K562 (cell line): ENCODE results near the gene LYPD5. TPM values are rescaled to one million over a fixed set of nuclear protein-coding genes. Genes with fewer than 3 reads are reported as not detected.

Source experiments
- ATAC-seq: fragments of 200-7000 bp; cut with Tn5 transposase; 3 replicates; pipeline ENCODE4 v1.9.1; 2020; ENCODE audit warnings: moderate library complexity
- BruUV-seq: library from RNA; stranded (reverse); fragments of 400-500 nt; replicated peaks from 2 replicates; lab custom pipeline; 2021; lab: Mats Ljungman, UMichigan
- CTCF ChIA-PET: fragments of 300-600 bp; formaldehyde crosslinking; extraction: SDS; loops from one replicate; lab custom pipeline; 2021; ENCODE audit warnings: low intra/inter-chr PET ratio; lab: Yijun Ruan, JAX
- POLR2A ChIA-PET: fragments of 300-600, 350-650 bp; sonication (Branson Sonifier 250); formaldehyde crosslinking; extraction: SDS; loops from one replicate; lab custom pipeline; 2021; ENCODE audit warnings: antibody characterized with exemption, inconsistent platforms; lab: Yijun Ruan, JAX
- DNase-seq, 4 experiments: peaks; one replicate each; pipeline versions ENCODE4 v3.0.0 to v3.0.0-alpha.2; 2011 to 2018; ENCODE audit warnings: low spot score in 3 of 4, mixed read lengths in 3 of 4; ENCODE audit errors: extremely low read depth in 1 of 4
- FAIRE-seq: peaks from 2 replicates; lab custom pipeline; 2011; peaks lifted over from hg19 to GRCh38; lab: Jason Lieb, UNC
- H2AFZ ChIP-seq: 2 replicates; pipeline ENCODE4 v1.6.0; 2011; ENCODE audit warnings: low read depth, low read length, control low read depth, inconsistent platforms
- H3K27ac ChIP-seq: fragments of 200-600 bp; 3 replicates; pipeline ENCODE4 v1.8.0; 2011; ENCODE audit warnings: low read depth, mild to moderate bottlenecking, control low read depth, inconsistent platforms, low read length, moderate library complexity, mixed read lengths; ENCODE audit errors: extremely low read depth
- H3K27me3 ChIP-seq, 2 experiments: fragments of 300-600 bp in 1 of 2; 2 replicates in 1 of 2; 3 replicates in 1 of 2; pipeline versions ENCODE4 v1.6.0 to v1.8.0; 2011; ENCODE audit warnings: inconsistent platforms in 2 of 2, low read length in 2 of 2, mild to moderate bottlenecking in 1 of 2, mixed read lengths in 1 of 2, moderate library complexity in 1 of 2; ENCODE audit not compliant: control insufficient read depth in 2 of 2, insufficient read depth in 2 of 2
- H3K36me3 ChIP-seq: fragments of 300-600 bp; 3 replicates; pipeline ENCODE4 v1.8.0; 2011; ENCODE audit warnings: mild to moderate bottlenecking, low read length, inconsistent platforms; ENCODE audit not compliant: control insufficient read depth, insufficient read depth
- H3K4me1 ChIP-seq, 2 experiments: fragments of 200-600 bp in 1 of 2; replicated peaks in 1 of 2; 2 replicates in 1 of 2; 3 replicates in 1 of 2; pipeline versions ENCODE4 v1.5.1 to v1.8.0; 2011; ENCODE audit warnings: inconsistent platforms in 2 of 2, low read length in 2 of 2, mild to moderate bottlenecking in 1 of 2, mixed read lengths in 1 of 2, moderate library complexity in 1 of 2; ENCODE audit not compliant: control insufficient read depth in 2 of 2, insufficient read depth in 2 of 2
- H3K4me2 ChIP-seq: 2 replicates; pipeline ENCODE4 v1.6.1; 2011; ENCODE audit warnings: low read length, control low read depth, inconsistent platforms, mixed read lengths; ENCODE audit not compliant: insufficient read depth
- H3K4me3 ChIP-seq: fragments of 200-600 bp; sonication (generic), shearing (Covaris generic); 2 replicates; pipeline ENCODE4 v1.5.1; 2016; ENCODE audit warnings: control low read depth, inconsistent platforms
- H3K79me2 ChIP-seq: fragments of 200-600 bp; 3 replicates; pipeline ENCODE4 v1.8.0; 2011; ENCODE audit warnings: low read length, inconsistent platforms; ENCODE audit not compliant: control insufficient read depth, insufficient read depth
- H3K9ac ChIP-seq, 2 experiments: 2 replicates each; pipeline versions ENCODE4 v1.6.0 to v1.6.1; 2011; ENCODE audit warnings: low read depth in 2 of 2, low read length in 2 of 2, control low read depth in 1 of 2, inconsistent platforms in 1 of 2, mild to moderate bottlenecking in 1 of 2, mixed read lengths in 1 of 2; ENCODE audit not compliant: insufficient read depth in 1 of 2
- H3K9me1 ChIP-seq: one replicate; pipeline ENCODE4 v1.6.0; 2011; ENCODE audit warnings: inconsistent platforms, mild to moderate bottlenecking, low read length, moderate library complexity; ENCODE audit not compliant: control insufficient read depth, insufficient read depth
- H3K9me3 ChIP-seq: replicated peaks from 2 replicates; pipeline ENCODE4 v1.5.1; 2011; ENCODE audit warnings: low read depth, low read length, inconsistent platforms; ENCODE audit not compliant: control insufficient read depth, insufficient read depth
- H4K20me1 ChIP-seq: replicated peaks from 2 replicates; pipeline ENCODE4 v1.6.1; 2011; ENCODE audit warnings: low read length, inconsistent platforms, mixed read lengths; ENCODE audit not compliant: control insufficient read depth, insufficient read depth
- PHB2 ChIP-seq: fragments of 450-650 bp; IDR thresholded peaks from 2 replicates; pipeline ENCODE4 v1.6.1; 2017; ENCODE audit warnings: low read depth
- WGBS: fragments of 100-300 bp; shearing (Covaris generic); methylation state at CpG from one replicate; pipeline ENCODE4 v1.1.6; 2016; ENCODE audit warnings: low coverage, mixed read lengths; ENCODE audit not compliant: insufficient coverage; ENCODE audit errors: missing lambda C conversion rate; 5-methylcytosine and 5-hydroxymethylcytosine counted together
- in situ Hi-C: fragments of 300-500 bp; cut with MboI; formaldehyde crosslinking; loops from 4 replicates; pipeline ENCODE4 v1.15.0; 2018; ENCODE audit warnings: inconsistent platforms, mixed read lengths
- intact Hi-C: fragments of 100-400 bp; cut with micrococcal nuclease; formaldehyde crosslinking; loops from 2 replicates; pipeline ENCODE4 v1.14.2; 2022
- polyA plus RNA-seq, 8 experiments: library from polyadenylated mRNA; depleted of rRNA in 4 of 8; stranded (reverse) in 5 of 8; unstranded in 3 of 8; fragments of >200 nt; fragmentation: Nextera tagmentation in 2 of 8; fragmentation: Illumina TruSeq in 1 of 8; extraction: Ambion mirVana in 2 of 8; extraction: Trizol in 1 of 8; gene quantifications; 2 replicates each; pipeline versions ENCODE4 v1.2.1 to v1.2.3, GENCODE V29; 2011 to 2014; ENCODE audit warnings: inconsistent platforms in 1 of 8, missing spikeins in 1 of 8
- total RNA-seq, 7 experiments: library from RNA; depleted of rRNA in 6 of 7; stranded (reverse); fragments of >200 nt in 6 of 7; fragmentation: Illumina TruSeq in 2 of 7; extraction: Trizol in 2 of 7; gene quantifications; 2 replicates each; pipeline versions ENCODE4 v1.2.1 to v1.2.3, GENCODE V29; 2011 to 2021; ENCODE audit warnings: low replicate concordance in 1 of 7
- TF ChIP-seq, protein P1 (sequence below): conservative IDR thresholded peaks from 2 replicates; pipeline ENCODE4 v1.6.1; 2011; ENCODE audit warnings: low read depth, mild to moderate bottlenecking, low read length; ENCODE audit not compliant: control insufficient read depth
- TF ChIP-seq, protein P2 (sequence below): fragments of 450-650 bp; IDR thresholded peaks from 2 replicates; pipeline ENCODE4 v1.6.1; 2016; ENCODE audit warnings: borderline replicate concordance
- TF ChIP-seq, protein P3 (sequence below): fragments of 450-650 bp; formaldehyde crosslinking; IDR thresholded peaks from 2 replicates; pipeline ENCODE4 v1.4.0; 2020; ENCODE audit warnings: mild to moderate bottlenecking, moderate library complexity

LYPD5 gene
- total and polyA plus RNA-seq, 9 of the 15 experiments (the other 6 are each of a cell fraction or from before 2014, with no cell fraction given) = 0.03 to 0.22 (median 0.10) TPM; not detected in 3

DNA sequence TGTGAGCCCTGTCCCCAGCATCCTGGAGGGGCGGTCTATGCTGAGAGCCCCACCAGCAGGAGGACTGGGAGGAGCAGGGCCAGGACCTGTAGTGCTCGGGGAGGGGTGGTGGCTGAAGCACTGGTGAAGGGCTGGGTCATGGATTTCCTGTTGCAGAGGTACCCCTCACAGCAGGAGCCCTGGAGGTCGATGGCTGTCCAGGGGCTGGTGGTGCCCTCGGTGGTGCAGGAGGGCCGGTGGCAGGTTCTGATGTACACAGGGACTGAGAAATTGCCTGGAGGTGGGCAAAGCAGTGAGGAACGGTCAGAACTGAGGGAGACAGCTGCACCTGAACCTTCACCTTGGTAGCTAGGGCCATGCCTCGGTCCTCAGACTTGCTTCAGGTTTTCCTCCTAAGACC, 4.7 kb downstream of the LYPD5 start:
- no TSS peak for BruUV-seq
- intact Hi-C loops = no loop called here
- FAIRE-seq (no peak), ATAC-seq (no peak), DNase-seq (no peak)
- H3K27ac ChIP-seq = no peak overlapping the region
- H3K4me1 ChIP-seq = peaks cover 0 to 19% of the 10 kb centered on the region in 2 experiments; a peak in 4 of 5 replicates
- H3K4me2 ChIP-seq = no peak overlapping the region
- TF ChIP-seq, protein P1, sequence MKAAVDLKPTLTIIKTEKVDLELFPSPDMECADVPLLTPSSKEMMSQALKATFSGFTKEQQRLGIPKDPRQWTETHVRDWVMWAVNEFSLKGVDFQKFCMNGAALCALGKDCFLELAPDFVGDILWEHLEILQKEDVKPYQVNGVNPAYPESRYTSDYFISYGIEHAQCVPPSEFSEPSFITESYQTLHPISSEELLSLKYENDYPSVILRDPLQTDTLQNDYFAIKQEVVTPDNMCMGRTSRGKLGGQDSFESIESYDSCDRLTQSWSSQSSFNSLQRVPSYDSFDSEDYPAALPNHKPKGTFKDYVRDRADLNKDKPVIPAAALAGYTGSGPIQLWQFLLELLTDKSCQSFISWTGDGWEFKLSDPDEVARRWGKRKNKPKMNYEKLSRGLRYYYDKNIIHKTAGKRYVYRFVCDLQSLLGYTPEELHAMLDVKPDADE = no peak
- no peak for TF ChIP-seq PHB2
- TF ChIP-seq, protein P2, sequence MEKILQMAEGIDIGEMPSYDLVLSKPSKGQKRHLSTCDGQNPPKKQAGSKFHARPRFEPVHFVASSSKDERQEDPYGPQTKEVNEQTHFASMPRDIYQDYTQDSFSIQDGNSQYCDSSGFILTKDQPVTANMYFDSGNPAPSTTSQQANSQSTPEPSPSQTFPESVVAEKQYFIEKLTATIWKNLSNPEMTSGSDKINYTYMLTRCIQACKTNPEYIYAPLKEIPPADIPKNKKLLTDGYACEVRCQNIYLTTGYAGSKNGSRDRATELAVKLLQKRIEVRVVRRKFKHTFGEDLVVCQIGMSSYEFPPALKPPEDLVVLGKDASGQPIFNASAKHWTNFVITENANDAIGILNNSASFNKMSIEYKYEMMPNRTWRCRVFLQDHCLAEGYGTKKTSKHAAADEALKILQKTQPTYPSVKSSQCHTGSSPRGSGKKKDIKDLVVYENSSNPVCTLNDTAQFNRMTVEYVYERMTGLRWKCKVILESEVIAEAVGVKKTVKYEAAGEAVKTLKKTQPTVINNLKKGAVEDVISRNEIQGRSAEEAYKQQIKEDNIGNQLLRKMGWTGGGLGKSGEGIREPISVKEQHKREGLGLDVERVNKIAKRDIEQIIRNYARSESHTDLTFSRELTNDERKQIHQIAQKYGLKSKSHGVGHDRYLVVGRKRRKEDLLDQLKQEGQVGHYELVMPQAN = no peak
- TF ChIP-seq, protein P3, sequence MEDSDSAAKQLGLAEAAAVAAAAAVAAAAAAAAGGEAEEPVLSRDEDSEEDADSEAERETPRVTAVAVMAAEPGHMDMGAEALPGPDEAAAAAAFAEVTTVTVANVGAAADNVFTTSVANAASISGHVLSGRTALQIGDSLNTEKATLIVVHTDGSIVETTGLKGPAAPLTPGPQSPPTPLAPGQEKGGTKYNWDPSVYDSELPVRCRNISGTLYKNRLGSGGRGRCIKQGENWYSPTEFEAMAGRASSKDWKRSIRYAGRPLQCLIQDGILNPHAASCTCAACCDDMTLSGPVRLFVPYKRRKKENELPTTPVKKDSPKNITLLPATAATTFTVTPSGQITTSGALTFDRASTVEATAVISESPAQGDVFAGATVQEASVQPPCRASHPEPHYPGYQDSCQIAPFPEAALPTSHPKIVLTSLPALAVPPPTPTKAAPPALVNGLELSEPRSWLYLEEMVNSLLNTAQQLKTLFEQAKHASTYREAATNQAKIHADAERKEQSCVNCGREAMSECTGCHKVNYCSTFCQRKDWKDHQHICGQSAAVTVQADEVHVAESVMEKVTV (CRISPR knock-in tag) = no peak
- H3K36me3 ChIP-seq = no peaks in the 10 kb centered on the region
- in situ Hi-C loops = no loop called here
- H2AFZ ChIP-seq = no peak overlapping the region
- no peak overlapping the region for H3K4me3 ChIP-seq
- H3K79me2 ChIP-seq = no peaks in the 10 kb centered on the region
- no peaks in the 10 kb centered on the region for H3K9me3 ChIP-seq
- no peaks in the 10 kb centered on the region for H3K9me1 ChIP-seq
- H3K27me3 ChIP-seq = peaks cover 6 to 17% of the 10 kb centered on the region in 2 experiments; a peak in 3 of 5 replicates
- H3K9ac ChIP-seq = 0 out of 4 replicates have a peak overlapping the region, but pooled peaks of 1 of the 2 experiments have one; percentile 26
- ChIA-PET POLR2A (interaction anchor here (1.1 kb wide), 3 partner anchors 8 to 187 kb away, joined by 3 to 4 read pairs (median 3); partner anchors contain the start of gene SMG9), CTCF (no interaction called here)
- 15% methylated on average over 7 of the region's 7 CpGs for WGBS
- H4K20me1 ChIP-seq = no peaks in the 10 kb centered on the region; the same call in 1 of the 2 replicates
